HepG2 (cell line): ENCODE results near the gene DUS2. TPM values are rescaled to one million over a fixed set of nuclear protein-coding genes. Genes with fewer than 3 reads are reported as not detected.

Experiments used
- EP300 ChIP-seq, 3 experiments: sonication (generic) in 1 of 3; formaldehyde crosslinking in 1 of 3; IDR thresholded peaks; 2 replicates each; pipeline versions ENCODE4 v1.5.1 to v1.6.1; 2011 to 2020; ENCODE audit warnings: low read depth in 2 of 3, low read length in 2 of 3, borderline replicate concordance in 1 of 3, improper control_type of control experiment in 1 of 3, mild to moderate bottlenecking in 1 of 3, missing genetic modification reagents in 1 of 3, moderate library complexity in 1 of 3
- MIXL1 ChIP-seq: IDR thresholded peaks from 2 replicates; pipeline ENCODE4 v1.6.1; 2016
- SIX1 ChIP-seq: sonication (generic); formaldehyde crosslinking; IDR thresholded peaks from 2 replicates; pipeline ENCODE4 v1.4.0; 2020; ENCODE audit warnings: missing genetic modification reagents, borderline replicate concordance
- SRF ChIP-seq: IDR thresholded peaks from 2 replicates; pipeline ENCODE4 v1.6.1; 2011; ENCODE audit warnings: mild to moderate bottlenecking, low read depth, low read length, moderate library complexity
- ZFP90 ChIP-seq: sonication (generic); formaldehyde crosslinking; IDR thresholded peaks from 2 replicates; pipeline ENCODE4 v1.8.0; 2022; ENCODE audit warnings: missing genetic modification reagents, mild to moderate bottlenecking, inconsistent platforms, borderline replicate concordance
- ZNF547 ChIP-seq: sonication (generic); formaldehyde crosslinking; IDR thresholded peaks from 2 replicates; pipeline ENCODE4 v1.5.1; 2020; ENCODE audit warnings: mild to moderate bottlenecking, missing genetic modification reagents
- polyA plus RNA-seq, 8 experiments: library from polyadenylated mRNA; depleted of rRNA in 3 of 8; stranded (reverse) in 7 of 8; unstranded in 1 of 8; fragments of >200 nt; fragmentation: Illumina TruSeq in 4 of 8; extraction: Trizol in 4 of 8; gene quantifications; 2 replicates each; pipeline versions ENCODE4 v1.2.1 to v1.2.3, GENCODE V29; 2011 to 2016; ENCODE audit warnings: low read depth in 4 of 8, missing spikeins in 1 of 8, mixed read lengths in 1 of 8; ENCODE audit not compliant: insufficient read depth in 1 of 8
- total RNA-seq, 5 experiments: library from RNA; depleted of rRNA; stranded (reverse); fragments of >200 nt; fragmentation: Illumina TruSeq; extraction: Trizol; gene quantifications; 2 replicates each; pipeline ENCODE4 v1.2.3, GENCODE V29; 2016; ENCODE audit warnings: low read depth in 1 of 5
- TF ChIP-seq, protein P1 (sequence below), 2 experiments: fragments of 450-650 bp in 1 of 2; sonication (generic) in 1 of 2; formaldehyde crosslinking in 1 of 2; IDR thresholded peaks; 2 replicates each; pipeline versions ENCODE4 v1.6.1 to v1.8.0; 2016 to 2022; ENCODE audit warnings: antibody characterized with exemption in 1 of 2, mild to moderate bottlenecking in 1 of 2, missing genetic modification reagents in 1 of 2
- TF ChIP-seq, protein P2 (sequence below): sonication (generic); formaldehyde crosslinking; IDR thresholded peaks from 2 replicates; pipeline ENCODE4 v1.4.0; 2020; ENCODE audit warnings: missing genetic modification reagents
- TF ChIP-seq, protein P3 (sequence below): sonication (generic); formaldehyde crosslinking; IDR thresholded peaks from 2 replicates; pipeline ENCODE4 v1.5.0; 2020; ENCODE audit warnings: mild to moderate bottlenecking, missing genetic modification reagents, borderline replicate concordance

The DUS2 gene
- total and polyA plus RNA-seq, 2 of the 13 experiments (the other 11 are each of a cell fraction or from before 2014, with no cell fraction given), result 17.8 to 25.1 TPM

DNA sequence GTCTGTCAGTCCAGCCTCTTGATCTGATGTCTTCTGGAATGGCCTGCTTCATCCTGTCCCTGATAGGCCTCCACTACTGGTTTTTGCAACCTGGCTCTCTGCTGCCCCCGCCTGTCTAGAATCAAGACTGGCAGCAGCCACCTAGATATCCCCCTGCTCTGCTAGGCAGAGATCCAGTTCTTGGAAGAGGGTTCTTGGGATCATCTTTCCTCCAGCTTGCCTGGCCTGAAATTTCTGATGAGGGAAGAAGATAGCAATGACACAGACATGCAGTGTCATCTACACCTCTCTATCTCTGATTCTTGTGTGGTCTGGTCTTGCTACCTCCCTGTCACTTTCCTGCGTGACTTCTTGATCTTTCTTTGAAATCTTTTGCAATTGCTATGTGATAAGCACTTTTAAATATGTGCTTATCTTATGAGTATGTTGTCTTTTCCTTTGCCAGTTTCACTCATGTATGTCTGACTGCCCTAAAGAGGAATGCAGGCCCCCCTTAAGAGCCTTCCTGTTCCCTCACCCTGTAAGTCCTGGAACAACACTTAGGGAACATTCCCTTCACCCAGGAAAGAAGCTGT lies 41.8 kb downstream of the DUS2 start (continued):
- TF ChIP-seq, protein P1, sequence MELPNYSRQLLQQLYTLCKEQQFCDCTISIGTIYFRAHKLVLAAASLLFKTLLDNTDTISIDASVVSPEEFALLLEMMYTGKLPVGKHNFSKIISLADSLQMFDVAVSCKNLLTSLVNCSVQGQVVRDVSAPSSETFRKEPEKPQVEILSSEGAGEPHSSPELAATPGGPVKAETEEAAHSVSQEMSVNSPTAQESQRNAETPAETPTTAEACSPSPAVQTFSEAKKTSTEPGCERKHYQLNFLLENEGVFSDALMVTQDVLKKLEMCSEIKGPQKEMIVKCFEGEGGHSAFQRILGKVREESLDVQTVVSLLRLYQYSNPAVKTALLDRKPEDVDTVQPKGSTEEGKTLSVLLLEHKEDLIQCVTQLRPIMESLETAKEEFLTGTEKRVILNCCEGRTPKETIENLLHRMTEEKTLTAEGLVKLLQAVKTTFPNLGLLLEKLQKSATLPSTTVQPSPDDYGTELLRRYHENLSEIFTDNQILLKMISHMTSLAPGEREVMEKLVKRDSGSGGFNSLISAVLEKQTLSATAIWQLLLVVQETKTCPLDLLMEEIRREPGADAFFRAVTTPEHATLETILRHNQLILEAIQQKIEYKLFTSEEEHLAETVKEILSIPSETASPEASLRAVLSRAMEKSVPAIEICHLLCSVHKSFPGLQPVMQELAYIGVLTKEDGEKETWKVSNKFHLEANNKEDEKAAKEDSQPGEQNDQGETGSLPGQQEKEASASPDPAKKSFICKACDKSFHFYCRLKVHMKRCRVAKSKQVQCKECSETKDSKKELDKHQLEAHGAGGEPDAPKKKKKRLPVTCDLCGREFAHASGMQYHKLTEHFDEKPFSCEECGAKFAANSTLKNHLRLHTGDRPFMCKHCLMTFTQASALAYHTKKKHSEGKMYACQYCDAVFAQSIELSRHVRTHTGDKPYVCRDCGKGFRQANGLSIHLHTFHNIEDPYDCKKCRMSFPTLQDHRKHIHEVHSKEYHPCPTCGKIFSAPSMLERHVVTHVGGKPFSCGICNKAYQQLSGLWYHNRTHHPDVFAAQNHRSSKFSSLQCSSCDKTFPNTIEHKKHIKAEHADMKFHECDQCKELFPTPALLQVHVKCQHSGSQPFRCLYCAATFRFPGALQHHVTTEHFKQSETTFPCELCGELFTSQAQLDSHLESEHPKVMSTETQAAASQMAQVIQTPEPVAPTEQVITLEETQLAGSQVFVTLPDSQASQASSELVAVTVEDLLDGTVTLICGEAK (IDR thresholded peaks at IDR 0.05), result no peak
- TF ChIP-seq, protein P1 (CRISPR knock-in tag; IDR thresholded peaks at IDR 0.05), result no peak
- TF ChIP-seq SIX1 (CRISPR knock-in tag), result no peak
- TF ChIP-seq, protein P2, sequence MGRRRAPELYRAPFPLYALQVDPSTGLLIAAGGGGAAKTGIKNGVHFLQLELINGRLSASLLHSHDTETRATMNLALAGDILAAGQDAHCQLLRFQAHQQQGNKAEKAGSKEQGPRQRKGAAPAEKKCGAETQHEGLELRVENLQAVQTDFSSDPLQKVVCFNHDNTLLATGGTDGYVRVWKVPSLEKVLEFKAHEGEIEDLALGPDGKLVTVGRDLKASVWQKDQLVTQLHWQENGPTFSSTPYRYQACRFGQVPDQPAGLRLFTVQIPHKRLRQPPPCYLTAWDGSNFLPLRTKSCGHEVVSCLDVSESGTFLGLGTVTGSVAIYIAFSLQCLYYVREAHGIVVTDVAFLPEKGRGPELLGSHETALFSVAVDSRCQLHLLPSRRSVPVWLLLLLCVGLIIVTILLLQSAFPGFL, result no peak
- no peak for TF ChIP-seq ZNF547 (CRISPR knock-in tag)
- TF ChIP-seq SRF, result no peak
- TF ChIP-seq EP300 (IDR thresholded peaks at IDR 0.05; ENCODE audit: low read depth in 2 of 2, low read length in 2 of 2), result no peak
- no peak for TF ChIP-seq EP300 (CRISPR knock-in tag; IDR thresholded peaks at IDR 0.05; ENCODE audit: borderline replicate concordance)
- TF ChIP-seq MIXL1 (CRISPR knock-in tag), result 0 out of 2 replicates have a peak, but pooled peaks have one; percentile 32
- TF ChIP-seq, protein P3, sequence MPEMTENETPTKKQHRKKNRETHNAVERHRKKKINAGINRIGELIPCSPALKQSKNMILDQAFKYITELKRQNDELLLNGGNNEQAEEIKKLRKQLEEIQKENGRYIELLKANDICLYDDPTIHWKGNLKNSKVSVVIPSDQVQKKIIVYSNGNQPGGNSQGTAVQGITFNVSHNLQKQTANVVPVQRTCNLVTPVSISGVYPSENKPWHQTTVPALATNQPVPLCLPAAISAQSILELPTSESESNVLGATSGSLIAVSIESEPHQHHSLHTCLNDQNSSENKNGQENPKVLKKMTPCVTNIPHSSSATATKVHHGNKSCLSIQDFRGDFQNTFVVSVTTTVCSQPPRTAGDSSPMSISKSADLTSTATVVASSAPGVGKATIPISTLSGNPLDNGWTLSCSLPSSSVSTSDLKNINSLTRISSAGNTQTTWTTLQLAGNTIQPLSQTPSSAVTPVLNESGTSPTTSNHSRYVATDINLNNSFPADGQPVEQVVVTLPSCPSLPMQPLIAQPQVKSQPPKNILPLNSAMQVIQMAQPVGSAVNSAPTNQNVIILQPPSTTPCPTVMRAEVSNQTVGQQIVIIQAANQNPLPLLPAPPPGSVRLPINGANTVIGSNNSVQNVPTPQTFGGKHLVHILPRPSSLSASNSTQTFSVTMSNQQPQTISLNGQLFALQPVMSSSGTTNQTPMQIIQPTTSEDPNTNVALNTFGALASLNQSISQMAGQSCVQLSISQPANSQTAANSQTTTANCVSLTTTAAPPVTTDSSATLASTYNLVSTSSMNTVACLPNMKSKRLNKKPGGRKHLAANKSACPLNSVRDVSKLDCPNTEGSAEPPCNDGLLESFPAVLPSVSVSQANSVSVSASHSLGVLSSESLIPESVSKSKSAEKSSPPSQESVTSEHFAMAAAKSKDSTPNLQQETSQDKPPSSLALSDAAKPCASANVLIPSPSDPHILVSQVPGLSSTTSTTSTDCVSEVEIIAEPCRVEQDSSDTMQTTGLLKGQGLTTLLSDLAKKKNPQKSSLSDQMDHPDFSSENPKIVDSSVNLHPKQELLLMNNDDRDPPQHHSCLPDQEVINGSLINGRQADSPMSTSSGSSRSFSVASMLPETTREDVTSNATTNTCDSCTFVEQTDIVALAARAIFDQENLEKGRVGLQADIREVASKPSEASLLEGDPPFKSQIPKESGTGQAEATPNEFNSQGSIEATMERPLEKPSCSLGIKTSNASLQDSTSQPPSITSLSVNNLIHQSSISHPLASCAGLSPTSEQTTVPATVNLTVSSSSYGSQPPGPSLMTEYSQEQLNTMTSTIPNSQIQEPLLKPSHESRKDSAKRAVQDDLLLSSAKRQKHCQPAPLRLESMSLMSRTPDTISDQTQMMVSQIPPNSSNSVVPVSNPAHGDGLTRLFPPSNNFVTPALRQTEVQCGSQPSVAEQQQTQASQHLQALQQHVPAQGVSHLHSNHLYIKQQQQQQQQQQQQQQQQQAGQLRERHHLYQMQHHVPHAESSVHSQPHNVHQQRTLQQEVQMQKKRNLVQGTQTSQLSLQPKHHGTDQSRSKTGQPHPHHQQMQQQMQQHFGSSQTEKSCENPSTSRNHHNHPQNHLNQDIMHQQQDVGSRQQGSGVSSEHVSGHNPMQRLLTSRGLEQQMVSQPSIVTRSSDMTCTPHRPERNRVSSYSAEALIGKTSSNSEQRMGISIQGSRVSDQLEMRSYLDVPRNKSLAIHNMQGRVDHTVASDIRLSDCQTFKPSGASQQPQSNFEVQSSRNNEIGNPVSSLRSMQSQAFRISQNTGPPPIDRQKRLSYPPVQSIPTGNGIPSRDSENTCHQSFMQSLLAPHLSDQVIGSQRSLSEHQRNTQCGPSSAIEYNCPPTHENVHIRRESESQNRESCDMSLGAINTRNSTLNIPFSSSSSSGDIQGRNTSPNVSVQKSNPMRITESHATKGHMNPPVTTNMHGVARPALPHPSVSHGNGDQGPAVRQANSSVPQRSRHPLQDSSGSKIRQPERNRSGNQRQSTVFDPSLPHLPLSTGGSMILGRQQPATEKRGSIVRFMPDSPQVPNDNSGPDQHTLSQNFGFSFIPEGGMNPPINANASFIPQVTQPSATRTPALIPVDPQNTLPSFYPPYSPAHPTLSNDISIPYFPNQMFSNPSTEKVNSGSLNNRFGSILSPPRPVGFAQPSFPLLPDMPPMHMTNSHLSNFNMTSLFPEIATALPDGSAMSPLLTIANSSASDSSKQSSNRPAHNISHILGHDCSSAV (CRISPR knock-in tag), result no peak
- TF ChIP-seq ZFP90 (CRISPR knock-in tag), result no peak
